Transverse colon (tissue), 3 donors: ENCODE data around the gene CATSPERE.

Experiments used
- POLR2A ChIP-seq: fragments of 450-650 bp; IDR thresholded peaks from one replicate; pipeline ENCODE4 v1.6.1; 2016; ENCODE audit warnings: antibody characterized with exemption, mild to moderate bottlenecking, moderate library complexity
- POLR2AphosphoS5 ChIP-seq, 3 donors: sonication (generic); formaldehyde crosslinking; IDR thresholded peaks; one replicate each; pipeline ENCODE4 v1.6.1; 2016; ENCODE audit warnings: antibody characterized with exemption in 3 of 3

- TF ChIP-seq POLR2A (no peak), POLR2AphosphoS5 (IDR thresholded peaks at IDR 0.05) (no peak)
Measured at GRCh38 chr1:244444854-244445253, 16.2 kb upstream of the CATSPERE start.
